GM18502 (cell line): Measurements from ENCODE around the gene PNN.

Experiments used
- ATAC-seq: cut with Tn5 transposase; IDR thresholded peaks from one replicate; pipeline ENCODE4 v1.9.1; 2021; ENCODE audit warnings: mild to moderate bottlenecking; ENCODE audit not compliant: unreplicated experiment, poor library complexity

The PNN gene

DNA sequence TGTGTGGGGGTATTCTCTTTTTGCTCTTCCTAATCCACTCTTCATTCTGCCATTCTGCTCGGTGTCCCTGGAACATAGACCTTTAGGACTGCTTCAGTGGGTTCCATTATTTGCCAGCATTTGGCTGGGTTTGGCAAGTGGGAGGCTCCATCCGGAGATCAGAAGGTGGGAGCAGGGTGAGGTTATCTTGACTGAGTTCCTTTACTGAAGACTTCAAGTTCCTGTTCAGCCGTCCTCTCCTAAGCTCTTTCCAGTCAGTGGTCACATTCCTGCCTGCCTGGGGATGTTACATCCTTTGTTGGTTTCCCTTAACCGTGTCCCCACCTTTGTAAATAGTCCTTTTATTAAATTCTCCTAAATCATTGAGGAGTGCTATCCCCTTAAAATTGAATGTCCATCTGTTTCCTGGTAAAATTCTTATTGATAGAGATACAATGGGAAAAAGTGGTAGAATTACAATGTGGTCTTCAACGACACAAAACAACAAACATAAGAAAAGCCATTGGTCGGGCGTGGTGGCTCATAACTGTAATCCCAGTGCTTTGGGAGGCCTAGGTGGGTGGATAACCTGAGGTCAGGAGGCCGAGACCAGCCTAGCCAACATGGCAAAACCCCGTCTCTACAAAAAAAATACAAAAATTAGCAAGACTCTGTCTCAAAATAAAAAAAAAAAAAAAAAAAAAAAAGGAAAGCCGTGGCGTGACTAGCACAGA is 53.6 kb downstream of the PNN start:
- ATAC-seq: no peak

DNA sequence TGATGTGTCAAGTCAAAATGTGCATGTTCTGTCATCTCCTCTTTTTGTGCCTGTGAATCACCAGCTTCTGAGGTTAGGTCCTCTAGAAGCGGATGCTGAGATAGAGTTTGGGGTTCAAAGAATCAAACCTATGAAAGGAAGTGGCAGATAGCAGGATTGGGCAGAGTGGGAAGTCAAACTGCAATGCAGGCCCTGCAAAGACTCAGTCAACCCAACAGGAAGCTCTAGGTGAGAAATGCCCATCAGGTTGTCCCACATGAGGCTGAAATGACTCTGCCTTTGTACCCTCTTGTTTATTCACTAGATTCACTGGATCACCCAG is 54.1 kb downstream of the PNN start:
- peak; percentile 79 for ATAC-seq

DNA sequence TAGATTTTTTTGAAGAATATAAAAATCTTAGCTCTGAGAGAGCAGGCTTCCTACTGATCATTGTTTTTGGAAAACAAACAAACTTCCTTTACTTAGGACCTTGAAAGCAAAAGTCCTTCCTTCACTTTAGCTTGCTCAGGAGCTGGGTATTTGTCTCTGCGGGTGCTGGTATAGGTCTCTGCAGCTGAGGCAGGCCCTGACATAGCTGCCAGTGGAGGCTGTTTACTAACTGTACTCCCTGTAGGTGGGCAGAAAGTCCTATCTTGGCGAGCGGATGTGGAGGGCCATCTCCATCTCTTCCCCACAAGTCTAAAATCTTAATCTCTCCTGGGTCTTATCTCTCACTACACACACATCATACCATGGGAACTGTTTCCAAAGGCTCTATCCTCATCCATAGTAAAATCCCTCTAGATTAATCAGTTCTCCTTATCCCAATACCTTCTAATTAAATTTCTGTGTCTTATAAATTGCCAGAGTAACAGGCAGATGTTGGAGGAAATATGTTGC is 54.6 kb downstream of the PNN start:
- no peak for ATAC-seq

DNA sequence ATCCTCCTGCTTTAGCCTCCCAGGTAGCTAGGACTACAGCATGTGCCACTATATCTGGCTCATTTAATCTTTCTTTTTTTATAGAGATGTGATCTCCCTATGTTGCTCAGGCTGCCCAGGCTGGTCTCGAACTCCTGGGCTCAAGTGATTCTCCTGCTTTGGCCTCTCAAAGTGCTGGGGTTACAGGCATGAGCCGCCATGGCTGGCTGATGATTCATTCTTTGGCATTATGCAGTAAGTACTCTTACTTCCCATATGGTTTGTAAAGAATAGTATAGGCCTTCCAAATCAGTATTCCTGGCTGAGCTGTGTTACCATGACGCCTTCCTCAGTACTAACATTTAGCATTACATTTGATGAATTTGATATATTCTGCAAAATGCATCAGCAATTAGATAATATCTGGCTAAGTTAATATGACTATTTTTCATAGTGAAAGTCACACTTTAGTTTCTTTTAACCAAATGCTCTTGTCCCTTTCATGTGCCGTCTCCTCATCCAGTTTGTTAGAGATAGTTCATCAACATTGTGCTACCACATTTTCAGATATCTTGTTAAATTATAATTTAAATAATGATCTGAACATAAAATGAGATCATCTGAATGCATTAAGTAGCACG is 55.5 kb downstream of the PNN start:
- no peak for ATAC-seq

DNA sequence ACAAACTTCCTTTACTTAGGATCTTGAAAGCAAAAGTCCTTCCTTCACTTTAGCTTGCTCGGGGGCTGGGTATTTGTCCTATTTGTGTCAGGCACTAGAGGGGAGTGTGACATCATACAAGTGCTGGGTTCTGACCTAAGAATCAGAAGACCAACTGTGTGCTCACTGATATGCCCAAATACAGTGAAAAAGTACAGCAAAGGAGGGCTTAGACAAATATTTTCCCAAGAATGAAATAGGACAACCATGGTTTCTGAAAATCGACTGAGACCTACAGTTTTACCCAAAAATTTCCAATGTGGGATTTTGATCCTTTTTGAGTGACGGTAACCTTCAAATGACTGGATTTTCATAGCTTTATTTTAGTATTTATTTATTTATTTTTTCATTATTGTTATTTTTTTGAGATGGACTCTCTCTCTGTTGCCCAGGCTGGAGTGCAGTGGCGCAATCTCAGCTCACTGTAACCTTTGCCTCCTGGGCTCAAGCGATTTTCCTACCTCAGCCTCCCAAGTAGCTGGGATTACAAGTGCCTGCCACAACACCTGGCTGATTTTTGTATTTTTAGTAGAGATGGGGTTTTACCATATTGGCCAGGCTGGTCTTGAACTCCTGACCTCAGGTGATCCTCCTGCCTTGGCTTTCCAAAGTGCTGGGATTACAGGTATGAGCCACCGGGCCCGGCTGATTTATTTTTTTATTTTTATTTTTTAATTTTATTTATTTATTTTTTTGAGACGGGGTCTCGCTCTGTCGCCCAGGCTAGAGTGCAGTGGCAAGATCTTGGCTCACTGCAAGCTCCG is 56.9 kb downstream of the PNN start:
- peak; percentile 62 for ATAC-seq
